DND-41 (cell line): Measurements from ENCODE around the gene ABRACL.

Source experiments
- ATAC-seq: fragments of 200-7000 bp; cut with Tn5 transposase; 3 replicates; pipeline ENCODE4 v1.9.1; 2021; ENCODE audit warnings: low read depth; ENCODE audit not compliant: insufficient read depth
- DNase-seq: peaks from one replicate; pipeline ENCODE4 v3.0.0-alpha.2; 2020
- H2AFZ ChIP-seq: 2 replicates; pipeline ENCODE4 v1.6.0; 2012; ENCODE audit warnings: low read depth, low read length
- H3K27ac ChIP-seq: 2 replicates; pipeline ENCODE4 v1.5.1; 2012; ENCODE audit warnings: low read length, inconsistent platforms
- H3K27me3 ChIP-seq: fragments of 200-600 bp; sonication (generic); 2 replicates; pipeline ENCODE4 v1.6.0; 2012; ENCODE audit warnings: low read length, mild to moderate bottlenecking, inconsistent platforms; ENCODE audit not compliant: insufficient read depth, poor library complexity
- H3K36me3 ChIP-seq: 2 replicates; pipeline ENCODE4 v1.5.1; 2012; ENCODE audit warnings: low read length, inconsistent platforms; ENCODE audit not compliant: insufficient read depth
- H3K4me1 ChIP-seq: 2 replicates; pipeline ENCODE4 v1.5.1; 2012; ENCODE audit warnings: mild to moderate bottlenecking, low read length; ENCODE audit not compliant: insufficient read depth
- H3K4me2 ChIP-seq: 2 replicates; pipeline ENCODE4 v1.6.0; 2012; ENCODE audit warnings: mild to moderate bottlenecking, moderate library complexity, low read length, inconsistent platforms; ENCODE audit not compliant: insufficient read depth
- H3K4me3 ChIP-seq, 2 experiments: fragments of 200-600 bp in 1 of 2; shearing (Covaris generic) in 1 of 2; 2 replicates each; pipeline ENCODE4 v1.5.1; 2012 to 2016; ENCODE audit warnings: inconsistent platforms in 2 of 2, low read length in 2 of 2, mild to moderate bottlenecking in 2 of 2, low read depth in 1 of 2, moderate library complexity in 1 of 2
- H3K79me2 ChIP-seq: 2 replicates; pipeline ENCODE4 v1.6.0; 2012; ENCODE audit warnings: low read length, inconsistent platforms; ENCODE audit not compliant: insufficient read depth
- H3K9ac ChIP-seq: 2 replicates; pipeline ENCODE4 v1.6.0; 2012; ENCODE audit warnings: low read depth, mild to moderate bottlenecking, inconsistent platforms, low read length, moderate library complexity
- H3K9me3 ChIP-seq: 2 replicates; pipeline ENCODE4 v1.5.1; 2012; ENCODE audit warnings: low read length, moderate library complexity, mild to moderate bottlenecking, inconsistent platforms; ENCODE audit not compliant: insufficient read depth, severe bottlenecking
- H4K20me1 ChIP-seq: 2 replicates; pipeline ENCODE4 v1.6.0; 2012; ENCODE audit warnings: low read length; ENCODE audit not compliant: insufficient read depth
- CTCF ChIP-seq: IDR thresholded peaks from 2 replicates; pipeline ENCODE4 v1.5.1; 2012; ENCODE audit warnings: borderline replicate concordance, low read length, moderate library complexity, mild to moderate bottlenecking; ENCODE audit not compliant: poor library complexity, severe bottlenecking; ENCODE audit errors: extremely low read depth
- EZH2 ChIP-seq: IDR thresholded peaks from 3 replicates; pipeline ENCODE4 v1.6.1; 2012; ENCODE audit warnings: borderline replicate concordance, low read depth, mild to moderate bottlenecking, moderate library complexity, low read length, inconsistent platforms; ENCODE audit not compliant: severe bottlenecking

ABRACL gene

GRCh38 chr6:139016337-139017213, 12.0 kb upstream of the ABRACL start:
- ATAC-seq (no peak), DNase-seq (no peak)
- H3K27me3 ChIP-seq = no peaks in the 10 kb centered on the region
- no peak overlapping the region for H3K9ac ChIP-seq
- H3K4me1 ChIP-seq = no peaks in the 10 kb centered on the region
- no peak overlapping the region for H3K4me3 ChIP-seq
- H3K36me3 ChIP-seq = no peaks in the 10 kb centered on the region
- H3K79me2 ChIP-seq = no peaks in the 10 kb centered on the region
- no peak overlapping the region for H3K27ac ChIP-seq
- H3K9me3 ChIP-seq = no peaks in the 10 kb centered on the region
- H2AFZ ChIP-seq = no peak overlapping the region
- H3K4me2 ChIP-seq = no peak overlapping the region
- TF ChIP-seq EZH2 (no peak), CTCF (no peak)
- H4K20me1 ChIP-seq = no peaks in the 10 kb centered on the region

GRCh38 chr6:139017227-139017626, 11.3 kb upstream of the ABRACL start:
- Histone ChIP-seq H3K4me1 (no peaks in the 10 kb centered on the region), H4K20me1 (no peaks in the 10 kb centered on the region), H3K9me3 (no peaks in the 10 kb centered on the region), H3K79me2 (no peaks in the 10 kb centered on the region), H3K27me3 (no peaks in the 10 kb centered on the region), H3K27ac (no peak overlapping the region), H3K4me2 (no peak overlapping the region), H2AFZ (no peak overlapping the region), H3K4me3 (no peak overlapping the region), H3K36me3 (no peaks in the 10 kb centered on the region), H3K9ac (no peak overlapping the region)
- TF ChIP-seq EZH2 (no peak), CTCF (no peak)
- no peak for ATAC-seq
- no peak for DNase-seq

GRCh38 chr6:139019722-139020121, 8.8 kb upstream of the ABRACL start:
- no peak overlapping the region for H3K27ac ChIP-seq
- TF ChIP-seq CTCF (no peak), EZH2 (no peak)
- DNase-seq (no peak), ATAC-seq (no peak)
- H3K4me2 ChIP-seq = no peak overlapping the region
- H3K79me2 ChIP-seq = no peaks in the 10 kb centered on the region
- no peak overlapping the region for H2AFZ ChIP-seq
- no peak overlapping the region for H3K4me3 ChIP-seq
- no peaks in the 10 kb centered on the region for H3K36me3 ChIP-seq
- H4K20me1 ChIP-seq = no peaks in the 10 kb centered on the region
- no peaks in the 10 kb centered on the region for H3K27me3 ChIP-seq
- no peaks in the 10 kb centered on the region for H3K9me3 ChIP-seq
- no peak overlapping the region for H3K9ac ChIP-seq
- H3K4me1 ChIP-seq = no peaks in the 10 kb centered on the region
